ENCODE data around the gene SLC9B2.

The SLC9B2 gene

GRCh38 chr4:103076747-103077347 lies at the start of gene SLC9B2:
Gene SLC9B2 (minus strand): TSS chr4:103076761. CDS start chr4:103067550, 9,211 bp downstream.
- no peak for DNase-seq (ENCODE audit: low read depth in 2 of 2)

GRCh38 chr4:103126126-103126525 lies 49.6 kb upstream of the SLC9B2 start:
- DNase-seq (ENCODE audit: low read depth in 2 of 2) = no peak

GRCh38 chr4:103123114-103123513 lies 46.6 kb upstream of the SLC9B2 start:
- DNase-seq (ENCODE audit: low read depth in 2 of 2) = no peak

- DNase-seq (ENCODE audit: low read depth in 2 of 2) = no peak
These were observed 41.6 kb upstream of the SLC9B2 start for GRCh38 chr4:103118166-103118565.

- no peak for DNase-seq (ENCODE audit: low read depth in 2 of 2)
These were observed 35.0 kb upstream of the SLC9B2 start for GRCh38 chr4:103111598-103111997.

- no peak for DNase-seq (ENCODE audit: low read depth in 2 of 2)
These were observed 32.0 kb upstream of the SLC9B2 start for GRCh38 chr4:103108542-103108941.

GRCh38 chr4:103105558-103106356 lies 29.2 kb upstream of the SLC9B2 start:
- DNase-seq (ENCODE audit: low read depth in 2 of 2) = no peak

GRCh38 chr4:103104886-103105285 lies 28.3 kb upstream of the SLC9B2 start:
- DNase-seq (ENCODE audit: low read depth in 2 of 2) = no peak

- no peak for DNase-seq (ENCODE audit: low read depth in 2 of 2)
These were observed 24.1 kb upstream of the SLC9B2 start for GRCh38 chr4:103100691-103101090.

GRCh38 chr4:103099691-103100392 lies 23.3 kb upstream of the SLC9B2 start, which contains the start of gene BDH2:
Gene BDH2 (minus strand): TSS chr4:103099834. CDS start chr4:103096254, 3,580 bp downstream.
- DNase-seq (ENCODE audit: low read depth in 2 of 2) = no peak

GRCh38 chr4:103098756-103099440 lies 22.3 kb upstream of the SLC9B2 start:
- DNase-seq (ENCODE audit: low read depth in 2 of 2) = no peak

GRCh38 chr4:103098341-103098740 lies 21.8 kb upstream of the SLC9B2 start:
- DNase-seq (ENCODE audit: low read depth in 2 of 2) = no peak

- DNase-seq (ENCODE audit: low read depth in 2 of 2) = no peak
These were observed 20.6 kb upstream of the SLC9B2 start for GRCh38 chr4:103097112-103097511.

GRCh38 chr4:103095080-103095479 lies 18.5 kb upstream of the SLC9B2 start:
- DNase-seq (ENCODE audit: low read depth in 2 of 2) = no peak

GRCh38 chr4:103092245-103092644 lies 15.7 kb upstream of the SLC9B2 start:
- no peak for DNase-seq (ENCODE audit: low read depth in 2 of 2)

GRCh38 chr4:103091601-103092223 lies 15.2 kb upstream of the SLC9B2 start:
- no peak for DNase-seq (ENCODE audit: low read depth in 2 of 2)

GRCh38 chr4:103089481-103089880 lies 12.9 kb upstream of the SLC9B2 start:
- DNase-seq (ENCODE audit: low read depth in 2 of 2) = no peak

- DNase-seq (ENCODE audit: low read depth in 2 of 2) = no peak
These were observed 10.0 kb upstream of the SLC9B2 start for GRCh38 chr4:103086551-103086950.

- DNase-seq (ENCODE audit: low read depth in 2 of 2) = no peak
These were observed 9.1 kb upstream of the SLC9B2 start for GRCh38 chr4:103085555-103086196.

- no peak for DNase-seq (ENCODE audit: low read depth in 2 of 2)
These were observed 3.1 kb upstream of the SLC9B2 start for GRCh38 chr4:103079621-103080020.
